Caco-2 (cell line): ENCODE data around the gene HAND1. TPM values are rescaled to one million over a fixed set of nuclear protein-coding genes. Genes with fewer than 3 reads are reported as not detected.
A peak's percentile ranks its signal among the peaks of the same experiment; 100 is the strongest.

Source experiments
- Bru-seq: library from RNA; stranded (reverse); fragments of 400-500 nt; gene quantifications from one replicate; lab custom pipeline; 2021; lab: Mats Ljungman, UMichigan
- BruChase-seq, 2 experiments: library from RNA; stranded (reverse); fragments of 400-500 nt; gene quantifications; one replicate each; lab custom pipeline; 2021; lab: Mats Ljungman, UMichigan
- BruUV-seq: library from RNA; stranded (reverse); fragments of 400-500 nt; replicated peaks from 2 replicates; lab custom pipeline; 2021; lab: Mats Ljungman, UMichigan
- CTCF ChIA-PET: fragments of 300-600 bp; sonication (Branson Sonifier 250); formaldehyde crosslinking; loops from one replicate; lab custom pipeline; 2022; ENCODE audit warnings: antibody characterized with exemption; lab: Charles Lee
- POLR2A ChIA-PET: fragments of 300-600 bp; sonication (Branson Sonifier 250); formaldehyde crosslinking; loops from one replicate; lab custom pipeline; 2022; ENCODE audit warnings: antibody characterized with exemption; lab: Charles Lee
- DNase-seq, 2 experiments: peaks; one replicate each; pipeline versions ENCODE4 v3.0.0 to v3.0.0-alpha.2; 2020 to 2022
- H3K27me3 ChIP-seq: replicated peaks from 2 replicates; pipeline ENCODE4 v1.6.0; 2011; ENCODE audit warnings: low read length; ENCODE audit not compliant: control insufficient read depth, insufficient read depth
- H3K36me3 ChIP-seq: 2 replicates; pipeline ENCODE4 v1.5.1; 2011; ENCODE audit warnings: low read length; ENCODE audit not compliant: control insufficient read depth, insufficient read depth
- H3K4me1 ChIP-seq: fragments of 250-450 bp; sonication (Bioruptor Pico); 2 replicates; pipeline ENCODE4 v1.5.1; 2020; ENCODE audit warnings: mild to moderate bottlenecking
- H3K4me3 ChIP-seq: 2 replicates; pipeline ENCODE4 v1.5.1; 2011; ENCODE audit warnings: low read depth, mild to moderate bottlenecking, control low read depth, low read length
- H3K9me3 ChIP-seq: fragments of 250-450 bp; sonication (Bioruptor Pico); 2 replicates; pipeline ENCODE4 v1.5.1; 2020; ENCODE audit warnings: mild to moderate bottlenecking, moderate library complexity
- H3K27ac Mint-ChIP-seq: one replicate; pipeline ENCODE4 v1.8.0; 2022; ENCODE audit warnings: mixed read lengths; ENCODE audit not compliant: unreplicated experiment
- H3K27me3 Mint-ChIP-seq: one replicate; pipeline ENCODE4 v1.8.0; 2022; ENCODE audit warnings: mixed read lengths; ENCODE audit not compliant: insufficient read depth, unreplicated experiment
- H3K36me3 Mint-ChIP-seq: one replicate; pipeline ENCODE4 v1.8.0; 2022; ENCODE audit warnings: mild to moderate bottlenecking, mixed read lengths; ENCODE audit not compliant: insufficient read depth, unreplicated experiment
- H3K4me1 Mint-ChIP-seq: one replicate; pipeline ENCODE4 v1.8.0; 2022; ENCODE audit warnings: low read depth, mixed read lengths; ENCODE audit not compliant: unreplicated experiment
- H3K4me3 Mint-ChIP-seq: one replicate; pipeline ENCODE4 v1.8.0; 2022; ENCODE audit warnings: mild to moderate bottlenecking, moderate library complexity, mixed read lengths; ENCODE audit not compliant: unreplicated experiment
- H3K9me3 Mint-ChIP-seq: one replicate; pipeline ENCODE4 v1.8.0; 2022; ENCODE audit warnings: mixed read lengths; ENCODE audit not compliant: unreplicated experiment
- intact Hi-C: fragments of 100-400 bp; cut with micrococcal nuclease; formaldehyde crosslinking; loops from one replicate; pipeline ENCODE4 v1.10.0; 2022; ENCODE audit not compliant: unreplicated experiment
- long read RNA-seq: library from polyadenylated mRNA; stranded (forward); transcript quantifications from one replicate; pipeline ENCODE4 v2.0.0, GENCODE V29; 2022
- total RNA-seq: library from RNA; stranded (reverse); gene quantifications from 2 replicates; pipeline ENCODE4 v1.2.3, GENCODE V29; 2022
- TF ChIP-seq, protein P1 (sequence below), 2 experiments: fragments of 200-600 bp in 1 of 2; IDR thresholded peaks; 1 replicate in 1 of 2; 2 replicates in 1 of 2; pipeline versions ENCODE4 v1.5.1 to v1.8.0; 2011 to 2022; ENCODE audit warnings: antibody characterized with exemption in 1 of 2, control low read depth in 1 of 2, inconsistent platforms in 1 of 2, low read depth in 1 of 2, low read length in 1 of 2, mild to moderate bottlenecking in 1 of 2, moderate library complexity in 1 of 2; ENCODE audit not compliant: insufficient read depth in 1 of 2, severe bottlenecking in 1 of 2, unreplicated experiment in 1 of 2

The HAND1 gene
- total RNA-seq, result 0.45 and 2.2 TPM in 2 replicates
- percentile 32 among the genes with signal in this experiment for Bru-seq, nascent RNA
- percentile 29 among the genes with signal in this experiment for BruChase-seq, experiment 1, labeled RNA remaining after a 2-hour chase
- BruChase-seq, experiment 2, labeled RNA remaining after a 6-hour chase, result percentile 28 among the genes with signal in this experiment
- long read RNA-seq, partial matches to known transcripts, result 0 of 1 reads
- long read RNA-seq, other reads (novel, unspliced or antisense), result 0 of 1 reads

DNA sequence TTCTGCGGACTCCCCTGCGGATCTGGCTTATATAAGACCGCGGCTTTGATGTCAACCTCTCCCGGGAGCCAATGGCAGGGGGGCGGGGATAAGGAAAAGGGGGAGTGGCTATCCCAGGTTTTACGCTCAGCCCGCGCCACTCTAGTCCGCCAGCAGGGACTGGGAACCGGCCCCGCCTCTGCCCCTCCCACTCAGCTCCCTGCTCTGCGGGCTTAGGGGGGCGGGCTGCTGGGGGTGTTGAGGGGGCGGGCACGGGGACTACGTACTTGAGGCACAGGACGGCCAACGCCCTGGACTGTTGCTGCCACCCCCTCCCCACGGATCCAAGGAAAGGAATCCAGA is at the start of gene HAND1:
HAND1 (minus strand) TSS at position 4 of the 342 bp plus-strand sequence. CDS start 219 bp downstream, outside the sequence.
- TF ChIP-seq, protein P1, sequence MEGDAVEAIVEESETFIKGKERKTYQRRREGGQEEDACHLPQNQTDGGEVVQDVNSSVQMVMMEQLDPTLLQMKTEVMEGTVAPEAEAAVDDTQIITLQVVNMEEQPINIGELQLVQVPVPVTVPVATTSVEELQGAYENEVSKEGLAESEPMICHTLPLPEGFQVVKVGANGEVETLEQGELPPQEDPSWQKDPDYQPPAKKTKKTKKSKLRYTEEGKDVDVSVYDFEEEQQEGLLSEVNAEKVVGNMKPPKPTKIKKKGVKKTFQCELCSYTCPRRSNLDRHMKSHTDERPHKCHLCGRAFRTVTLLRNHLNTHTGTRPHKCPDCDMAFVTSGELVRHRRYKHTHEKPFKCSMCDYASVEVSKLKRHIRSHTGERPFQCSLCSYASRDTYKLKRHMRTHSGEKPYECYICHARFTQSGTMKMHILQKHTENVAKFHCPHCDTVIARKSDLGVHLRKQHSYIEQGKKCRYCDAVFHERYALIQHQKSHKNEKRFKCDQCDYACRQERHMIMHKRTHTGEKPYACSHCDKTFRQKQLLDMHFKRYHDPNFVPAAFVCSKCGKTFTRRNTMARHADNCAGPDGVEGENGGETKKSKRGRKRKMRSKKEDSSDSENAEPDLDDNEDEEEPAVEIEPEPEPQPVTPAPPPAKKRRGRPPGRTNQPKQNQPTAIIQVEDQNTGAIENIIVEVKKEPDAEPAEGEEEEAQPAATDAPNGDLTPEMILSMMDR (IDR thresholded peaks at IDR 0.05; ENCODE audit: insufficient read depth in 1 of 2, low read depth in 1 of 2, low read length in 1 of 2, severe bottlenecking in 1 of 2, unreplicated experiment in 1 of 2), result no peak
- Histone ChIP-seq H3K4me1 (peaks cover 11% of the 10 kb centered on the region), H3K36me3 (no peaks in the 10 kb centered on the region), H3K4me3 (no peak within 1 kb of the TSS), H3K27me3 (peaks cover 4% of the 10 kb centered on the region), H3K9me3 (no peaks in the 10 kb centered on the region)
- intact Hi-C loops, result no loop called here
- Mint-ChIP-seq H3K36me3 (peaks cover 19% of the 10 kb centered on the region), H3K27me3 (peaks cover 18% of the 10 kb centered on the region), H3K9me3 (no peaks in the 10 kb centered on the region), H3K4me3 (peak within 1 kb of the TSS; percentile 54), H3K4me1 (peaks cover 5% of the 10 kb centered on the region), H3K27ac (no peak within 1 kb of the TSS)
- POLR2A ChIA-PET, result interaction anchor here (0.6 kb wide), 1 partner anchor 664 kb away, joined by 3 read pairs; no protein-coding TSS in a partner anchor
- CTCF ChIA-PET, result no interaction called here
- peak in 1 of 2 experiments; percentile 57 for DNase-seq
- no TSS peak for BruUV-seq

DNA sequence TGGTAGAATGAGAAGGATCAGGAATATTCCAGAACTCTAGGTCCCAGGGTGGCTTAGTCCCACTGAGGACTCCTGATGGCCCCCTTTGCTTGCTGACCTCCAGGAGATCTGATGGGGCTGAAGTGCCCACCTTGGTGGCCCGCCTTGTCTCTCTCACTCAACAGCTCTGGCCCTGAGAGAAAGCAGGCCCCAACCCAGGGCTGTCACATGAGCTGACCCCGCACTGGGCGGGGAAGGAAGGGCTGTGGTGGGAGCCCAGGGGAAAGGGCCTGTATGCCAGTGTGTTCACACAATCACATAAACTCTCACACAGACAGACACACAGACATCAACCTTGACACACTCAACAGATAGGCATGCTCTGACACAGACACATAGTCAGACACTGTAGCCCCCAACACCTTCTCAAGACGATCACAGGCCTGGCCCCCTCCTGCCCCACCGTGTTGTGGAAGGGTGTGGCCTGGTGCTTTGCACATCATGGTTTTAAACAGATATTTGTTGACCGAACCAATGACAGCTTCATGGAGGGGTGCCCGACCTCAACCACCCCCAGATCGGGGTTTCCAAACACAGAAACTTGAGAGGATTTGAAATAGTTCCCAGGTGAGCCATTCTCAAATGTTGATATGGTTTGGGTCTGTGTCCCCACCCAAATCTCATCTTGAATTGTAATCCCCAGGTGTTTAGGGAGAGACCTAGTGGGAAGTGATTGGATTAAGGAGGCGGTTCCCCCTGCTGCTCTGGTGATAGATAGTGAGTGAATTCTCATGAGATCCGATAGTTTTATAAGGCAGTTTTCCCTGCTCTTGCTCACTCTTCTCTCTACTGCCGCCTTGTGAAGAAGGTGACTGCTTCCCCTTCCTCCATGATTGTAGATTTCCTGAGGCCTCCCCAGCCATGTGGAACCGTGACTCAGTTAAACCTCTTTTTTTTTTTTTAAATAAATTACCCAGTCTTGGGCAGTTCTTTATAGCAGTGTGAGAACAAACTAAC is 48.5 kb upstream of the HAND1 start:
- no peak overlapping the region for H3K27ac Mint-ChIP-seq
- intact Hi-C loops, result no loop called here
- peaks cover 5% of the 10 kb centered on the region for H3K27me3 Mint-ChIP-seq
- POLR2A ChIA-PET, result no interaction called here
- DNase-seq, result no peak
- H3K36me3 ChIP-seq, result no peaks in the 10 kb centered on the region
- no peaks in the 10 kb centered on the region for H3K27me3 ChIP-seq
- H3K4me1 Mint-ChIP-seq, result peaks cover 12% of the 10 kb centered on the region
- no peaks in the 10 kb centered on the region for H3K36me3 Mint-ChIP-seq
- no peak overlapping the region for H3K4me3 Mint-ChIP-seq
- no peak overlapping the region for H3K4me3 ChIP-seq
- CTCF ChIA-PET, result no interaction called here
- no TSS peak for BruUV-seq
- TF ChIP-seq, protein P1 (IDR thresholded peaks at IDR 0.05; ENCODE audit: insufficient read depth in 1 of 2, low read depth in 1 of 2, low read length in 1 of 2, severe bottlenecking in 1 of 2, unreplicated experiment in 1 of 2), result no peak
- H3K9me3 Mint-ChIP-seq, result no peaks in the 10 kb centered on the region
- peaks cover 15% of the 10 kb centered on the region for H3K4me1 ChIP-seq
- no peaks in the 10 kb centered on the region for H3K9me3 ChIP-seq

DNA sequence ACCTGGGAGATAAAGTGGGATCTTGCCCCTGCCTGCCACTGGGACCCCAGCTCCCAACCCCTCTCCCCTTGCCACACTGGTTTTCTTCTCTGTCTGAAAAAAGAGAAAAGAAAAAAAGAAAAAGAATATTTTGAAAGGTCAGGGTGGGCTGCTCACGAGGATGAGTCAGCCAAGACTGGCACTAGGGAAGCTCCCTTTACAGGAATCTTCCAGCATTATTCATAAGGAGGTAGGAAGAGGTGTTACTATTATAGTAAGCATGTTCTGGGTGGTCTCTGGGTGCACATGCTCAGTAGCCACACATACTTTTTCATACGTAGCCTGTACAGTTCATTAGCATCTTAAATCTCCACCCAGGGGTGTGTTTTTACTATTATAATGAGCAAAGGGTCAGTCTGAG is 46.8 kb upstream of the HAND1 start:
- TF ChIP-seq, protein P1 (IDR thresholded peaks at IDR 0.05; ENCODE audit: insufficient read depth in 1 of 2, low read depth in 1 of 2, low read length in 1 of 2, severe bottlenecking in 1 of 2, unreplicated experiment in 1 of 2), result no peak
- no peaks in the 10 kb centered on the region for H3K36me3 ChIP-seq
- H3K9me3 ChIP-seq, result no peaks in the 10 kb centered on the region
- no peak for DNase-seq
- no peaks in the 10 kb centered on the region for H3K27me3 ChIP-seq
- peaks cover 5% of the 10 kb centered on the region for H3K27me3 Mint-ChIP-seq
- H3K4me1 ChIP-seq, result peaks cover 15% of the 10 kb centered on the region
- no peak overlapping the region for H3K4me3 ChIP-seq
- BruUV-seq, result no TSS peak
- H3K27ac Mint-ChIP-seq, result no peak overlapping the region
- POLR2A ChIA-PET, result no interaction called here
- no peaks in the 10 kb centered on the region for H3K9me3 Mint-ChIP-seq
- CTCF ChIA-PET, result interaction anchor here (0.6 kb wide), 1 partner anchor 15 kb away, joined by 3 read pairs; no protein-coding TSS in a partner anchor
- H3K36me3 Mint-ChIP-seq, result no peaks in the 10 kb centered on the region
- intact Hi-C loops, result no loop called here
- no peak overlapping the region for H3K4me3 Mint-ChIP-seq
- peaks cover 18% of the 10 kb centered on the region for H3K4me1 Mint-ChIP-seq
